HG03442 (cell line): Measurements from ENCODE around the gene ARPC5L.
"Not testable (repeated sequence)": the region's sequence is repeated elsewhere in the genome, so short reads cannot be mapped to it uniquely, and the experiment has no call there.

Experiments
- ATAC-seq: cut with Tn5 transposase; IDR thresholded peaks from one replicate; pipeline ENCODE4 v1.9.1; 2021; ENCODE audit warnings: mild to moderate bottlenecking, moderate library complexity; ENCODE audit not compliant: unreplicated experiment

ARPC5L gene

DNA sequence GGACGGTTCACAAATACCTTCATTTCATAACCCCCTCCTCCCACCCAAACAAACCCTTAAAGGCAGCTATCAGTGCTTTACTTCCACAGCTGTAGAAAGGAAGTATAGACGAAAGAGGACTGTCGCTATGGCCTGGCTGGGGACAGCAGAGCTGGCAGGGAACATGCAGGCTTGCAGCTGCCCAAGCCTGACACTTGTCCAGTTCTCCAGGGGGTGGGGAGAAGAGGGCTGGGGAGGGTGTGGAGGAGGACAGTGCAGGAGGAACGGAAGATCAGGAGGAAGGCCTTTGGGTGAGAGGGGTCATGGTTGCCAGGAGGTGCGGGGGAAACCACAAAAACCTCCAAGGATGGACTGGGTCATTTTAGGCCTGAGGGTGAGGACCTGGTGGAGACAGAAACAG, 25.9 kb downstream of the ARPC5L start:
- ATAC-seq: no peak

DNA sequence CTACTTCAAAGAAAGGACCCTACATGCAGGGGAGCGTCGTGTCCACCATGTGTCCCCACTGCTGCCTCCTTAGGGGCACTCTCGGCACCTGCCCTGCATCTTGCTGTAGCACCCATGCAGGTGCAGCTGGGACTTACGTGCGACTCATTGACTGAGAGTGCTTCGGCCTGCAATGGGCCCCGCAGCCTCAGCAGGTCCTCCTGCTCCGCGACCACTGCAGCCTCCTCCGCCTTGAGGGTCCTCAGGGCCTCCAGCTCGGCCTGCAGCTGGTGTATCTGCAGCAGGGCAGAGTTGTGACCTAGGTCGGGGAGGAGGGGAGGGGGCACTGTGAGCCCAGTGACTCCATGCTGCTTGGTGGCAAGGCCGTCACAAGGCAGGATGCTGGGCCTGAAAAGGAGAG, 27.1 kb downstream of the ARPC5L start:
- no peak for ATAC-seq

DNA sequence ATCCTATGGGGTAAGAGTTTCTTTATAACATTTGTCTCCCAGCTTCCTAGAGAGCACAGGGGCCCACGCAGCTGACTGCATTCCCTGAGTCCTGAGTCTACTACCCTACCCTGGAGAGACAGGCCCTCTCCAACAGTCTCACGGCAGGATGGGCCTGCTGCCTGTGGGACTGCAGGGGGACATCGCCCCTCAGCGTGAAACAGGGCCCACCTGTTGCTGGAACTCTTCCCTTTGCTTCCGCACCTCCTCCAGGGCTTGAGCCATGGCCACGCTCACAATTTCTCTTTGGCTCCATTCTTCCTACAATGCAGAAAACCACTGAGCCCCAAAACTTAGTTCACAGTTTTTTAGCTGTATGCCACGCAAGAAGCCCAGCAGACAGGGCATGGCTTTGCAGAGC, 28.2 kb downstream of the ARPC5L start:
- no peak for ATAC-seq

- no peak for ATAC-seq
Measured at GRCh38 chr9:124894035-124894740, 32.3 kb downstream of the ARPC5L start.

DNA sequence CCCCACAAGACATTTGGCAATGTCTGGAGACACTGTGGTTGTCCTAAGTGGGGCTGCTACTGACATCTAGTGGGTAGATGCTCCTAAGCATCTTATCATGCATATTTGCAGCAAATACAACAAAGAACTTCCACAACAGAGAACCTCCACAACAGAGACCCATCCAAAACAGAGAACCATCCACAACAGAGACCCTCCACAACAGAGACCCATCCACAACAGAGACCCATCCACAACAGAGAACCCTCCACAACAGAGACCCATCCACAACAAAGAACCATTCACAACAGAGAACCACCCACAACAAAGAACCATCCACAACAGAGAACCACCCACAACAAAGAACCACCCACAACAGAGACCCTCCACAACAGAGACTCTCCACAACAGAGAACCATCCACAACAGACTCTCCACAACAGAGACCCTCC, 32.8 kb downstream of the ARPC5L start:
- ATAC-seq: no peak

DNA sequence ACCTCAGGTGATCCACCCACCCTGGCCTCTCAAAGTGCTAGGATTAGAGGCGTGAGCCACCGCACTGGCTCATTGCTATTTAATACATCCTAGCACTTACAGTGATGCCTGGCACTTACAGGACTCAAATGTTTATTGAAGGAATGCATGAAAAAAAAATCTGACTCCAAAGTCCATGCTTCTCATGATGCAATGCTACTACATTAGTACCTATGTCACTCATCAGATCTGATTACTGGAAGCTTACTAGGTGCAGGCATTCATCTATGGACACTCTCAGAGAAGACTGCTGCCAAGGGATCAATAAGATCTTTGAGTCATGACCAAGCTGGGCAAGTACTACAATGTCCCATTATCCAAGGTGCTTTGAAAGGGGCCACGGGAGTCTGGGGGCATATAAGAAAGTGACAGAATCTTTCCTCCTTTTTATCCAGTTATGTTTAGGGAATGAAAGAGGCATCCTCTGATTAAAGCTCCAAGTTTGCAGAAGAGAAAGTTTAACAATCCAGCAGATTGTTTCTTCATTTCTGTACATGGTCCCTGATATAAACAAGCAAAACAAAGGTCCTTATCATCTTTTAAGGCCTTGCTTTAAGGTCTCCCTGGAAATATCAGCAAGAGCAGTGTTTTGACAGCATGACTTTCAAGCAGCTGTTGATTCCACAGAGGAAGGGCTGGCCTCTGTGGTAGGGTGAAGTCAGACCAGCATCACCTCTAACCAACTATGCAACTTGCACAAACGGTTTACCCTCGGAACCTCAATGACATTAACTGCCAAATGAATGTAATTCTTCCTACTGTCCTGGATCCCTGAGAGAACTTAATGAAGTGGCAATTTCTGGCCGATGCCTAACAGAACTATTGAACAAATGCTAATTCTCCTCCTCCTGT, 35.9 kb downstream of the ARPC5L start:
- ATAC-seq: no peak

GRCh38 chr9:124899845-124900244, 37.9 kb downstream of the ARPC5L start:
- no peak for ATAC-seq

DNA sequence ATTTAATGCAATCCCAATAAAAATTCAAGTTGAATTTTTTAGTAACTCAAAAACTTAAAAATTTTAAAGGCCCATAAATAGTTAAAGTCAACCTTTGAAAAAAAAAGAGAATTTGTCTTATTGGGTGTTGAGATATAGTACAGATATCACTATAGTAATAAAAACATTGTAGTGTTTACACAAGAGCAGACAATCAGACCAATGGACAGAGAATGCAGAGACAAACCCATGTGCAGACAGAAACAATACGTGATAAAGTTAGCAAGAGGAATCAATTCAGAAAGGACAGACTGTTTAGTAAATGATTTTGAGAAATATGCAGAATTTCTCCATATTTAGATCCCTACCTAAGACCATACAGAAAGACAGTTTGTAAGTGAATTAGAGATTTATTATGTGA, 45.0 kb downstream of the ARPC5L start:
- ATAC-seq: no peak

DNA sequence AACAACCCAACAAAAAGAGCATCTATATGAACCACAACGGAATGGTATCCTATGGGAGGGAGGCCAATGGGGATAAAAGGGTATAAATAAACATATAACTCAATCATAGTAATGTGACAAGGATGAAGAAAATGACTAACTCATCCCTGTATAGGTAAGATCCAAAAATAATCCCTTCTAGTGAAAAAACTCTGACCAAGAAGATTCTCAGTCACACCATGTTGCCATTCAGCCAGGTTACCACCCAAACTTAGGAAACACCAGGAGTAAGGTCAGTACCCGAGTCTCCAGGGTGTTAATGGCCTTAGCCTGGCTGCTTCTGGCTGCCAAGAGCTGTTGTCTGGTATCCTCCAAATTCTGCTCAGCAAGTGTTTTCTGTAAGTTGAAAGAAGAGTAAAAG, 46.2 kb downstream of the ARPC5L start:
- ATAC-seq: no peak

DNA sequence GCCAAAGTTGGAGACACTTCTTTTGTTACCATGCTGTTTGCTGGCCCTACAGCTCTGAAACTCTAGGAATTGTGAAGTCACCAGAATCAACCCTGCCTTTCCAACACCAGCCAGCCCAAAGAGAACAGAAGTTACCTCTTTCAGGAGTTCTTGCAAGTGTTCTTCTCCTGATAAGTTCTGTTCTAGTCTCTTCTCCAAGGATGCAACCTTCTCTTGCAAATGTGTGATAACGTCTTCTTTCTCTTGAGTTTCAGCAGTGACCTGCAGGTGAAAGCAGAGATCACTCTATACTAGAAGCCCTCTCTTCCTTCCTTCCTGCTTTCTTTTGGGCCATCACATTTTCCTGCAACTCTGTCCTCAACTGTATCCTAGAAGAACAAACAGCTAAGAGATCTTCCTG, 49.8 kb downstream of the ARPC5L start:
- ATAC-seq: no peak

GRCh38 chr9:124913378-124913777, 51.4 kb downstream of the ARPC5L start:
- ATAC-seq: no peak

- ATAC-seq: no peak
Measured at GRCh38 chr9:124914753-124915405, 52.9 kb downstream of the ARPC5L start.

- not testable (repeated sequence) for ATAC-seq
Measured at GRCh38 chr9:124920394-124920793, 58.5 kb downstream of the ARPC5L start.
